GM23338 (cell line): Measurements from ENCODE around the gene CACNA2D3. TPM values are rescaled to one million over a fixed set of nuclear protein-coding genes. Genes with fewer than 3 reads are reported as not detected.

Source experiments
- ATAC-seq: fragments of 200-7000 bp; cut with Tn5 transposase; 3 replicates; pipeline ENCODE4 v1.9.1; 2020
- DNase-seq: peaks from one replicate; pipeline ENCODE4 v3.0.0-alpha.2; 2015; ENCODE audit warnings: low spot score
- H2AFZ ChIP-seq: fragments of 200-600 bp; sonication (generic); 2 replicates; pipeline ENCODE4 v1.8.0; 2016; ENCODE audit warnings: antibody characterized with exemption, mild to moderate bottlenecking, moderate library complexity
- H3F3A ChIP-seq: fragments of 200-600 bp; sonication (generic); replicated peaks from 2 replicates; pipeline ENCODE4 v1.8.0; 2017; ENCODE audit warnings: antibody characterized with exemption, mixed run types, low read depth
- H3K27ac ChIP-seq: fragments of 200-600 bp; sonication (generic); 2 replicates; pipeline ENCODE4 v1.6.1; 2016; ENCODE audit warnings: low read depth
- H3K27me3 ChIP-seq: fragments of 200-600 bp; sonication (generic); 2 replicates; pipeline ENCODE4 v1.8.0; 2016; ENCODE audit warnings: mild to moderate bottlenecking, mixed run types, moderate library complexity; ENCODE audit not compliant: insufficient read depth
- H3K36me3 ChIP-seq: fragments of 200-600 bp; sonication (generic); 2 replicates; pipeline ENCODE4 v1.8.0; 2016; ENCODE audit warnings: mild to moderate bottlenecking; ENCODE audit not compliant: insufficient read depth
- H3K4me1 ChIP-seq: fragments of 200-600 bp; sonication (generic); 2 replicates; pipeline ENCODE4 v1.8.0; 2016; ENCODE audit warnings: mild to moderate bottlenecking, moderate library complexity; ENCODE audit not compliant: insufficient read depth
- H3K4me2 ChIP-seq: fragments of 200-600 bp; sonication (generic); 2 replicates; pipeline ENCODE4 v1.7.1; 2017; ENCODE audit warnings: mixed run types
- H3K4me3 ChIP-seq: fragments of 200-600 bp; sonication (generic); 2 replicates; pipeline ENCODE4 v1.6.1; 2016; ENCODE audit warnings: mixed run types
- H3K79me2 ChIP-seq: fragments of 200-600 bp; sonication (generic); replicated peaks from 2 replicates; pipeline ENCODE4 v1.8.0; 2017; ENCODE audit warnings: mild to moderate bottlenecking; ENCODE audit not compliant: insufficient read depth
- H3K9me2 ChIP-seq: fragments of 200-600 bp; sonication (generic); 2 replicates; pipeline ENCODE4 v1.8.0; 2017; ENCODE audit not compliant: insufficient read depth
- H4K20me1 ChIP-seq: fragments of 200-600 bp; sonication (generic); replicated peaks from 2 replicates; pipeline ENCODE4 v1.8.0; 2017; ENCODE audit warnings: mild to moderate bottlenecking; ENCODE audit not compliant: insufficient read depth
- H3K27ac Mint-ChIP-seq: 2 replicates; pipeline ENCODE4 v1.8.0; 2020; ENCODE audit warnings: inconsistent platforms, mild to moderate bottlenecking, moderate library complexity, mixed read lengths
- H3K27me3 Mint-ChIP-seq: 3 replicates; pipeline ENCODE4 v1.8.0; 2022; ENCODE audit warnings: low read depth, mild to moderate bottlenecking, moderate library complexity, mixed read lengths, inconsistent platforms; ENCODE audit not compliant: insufficient read depth, poor library complexity
- H3K36me3 Mint-ChIP-seq: 3 replicates; pipeline ENCODE4 v1.8.0; 2021; ENCODE audit warnings: low read depth, mild to moderate bottlenecking, inconsistent platforms, moderate library complexity, mixed read lengths
- H3K4me1 Mint-ChIP-seq: 3 replicates; pipeline ENCODE4 v1.8.0; 2020; ENCODE audit warnings: mild to moderate bottlenecking, inconsistent platforms, mixed read lengths
- H3K4me3 Mint-ChIP-seq: 3 replicates; pipeline ENCODE4 v1.8.0; 2021; ENCODE audit warnings: moderate library complexity, mild to moderate bottlenecking, inconsistent platforms, mixed read lengths
- H3K9me3 Mint-ChIP-seq: 3 replicates; pipeline ENCODE4 v1.8.0; 2020; ENCODE audit warnings: moderate library complexity, mild to moderate bottlenecking, inconsistent platforms, mixed read lengths
- ETS1 ChIP-seq: IDR thresholded peaks from 2 replicates; pipeline ENCODE4 v1.6.1; 2016; ENCODE audit warnings: antibody characterized with exemption
- EZH2 ChIP-seq: fragments of 200-600 bp; sonication (generic); IDR thresholded peaks from one replicate; pipeline ENCODE4 v1.8.0; 2017; ENCODE audit warnings: antibody characterized with exemption, mild to moderate bottlenecking, low read depth; ENCODE audit not compliant: unreplicated experiment
- EZH2phosphoT487 ChIP-seq: fragments of 200-600 bp; sonication (generic); IDR thresholded peaks from one replicate; pipeline ENCODE4 v1.8.1; 2018; ENCODE audit warnings: antibody characterized with exemption; ENCODE audit not compliant: unreplicated experiment
- JUNB ChIP-seq: IDR thresholded peaks from one replicate; pipeline ENCODE4 v1.6.1; 2016; ENCODE audit warnings: antibody characterized with exemption; ENCODE audit not compliant: unreplicated experiment
- NANOG ChIP-seq: IDR thresholded peaks from 2 replicates; pipeline ENCODE4 v1.6.1; 2016; ENCODE audit warnings: antibody characterized with exemption, borderline replicate concordance
- POLR2AphosphoS5 ChIP-seq: IDR thresholded peaks from 2 replicates; pipeline ENCODE4 v1.6.1; 2016; ENCODE audit warnings: antibody characterized with exemption, low read depth
- STAT1 ChIP-seq: IDR thresholded peaks from one replicate; pipeline ENCODE4 v1.6.1; 2016; ENCODE audit warnings: antibody characterized with exemption; ENCODE audit not compliant: unreplicated experiment
- ZNF114 ChIP-seq: fragments of 250-450 bp; sonication (Bioruptor Pico); IDR thresholded peaks from 2 replicates; pipeline ENCODE4 v1.5.0; 2020; ENCODE audit warnings: mild to moderate bottlenecking, moderate library complexity
- ZNF331 ChIP-seq: fragments of 250-450 bp; sonication (Bioruptor Pico); IDR thresholded peaks from 2 replicates; pipeline ENCODE4 v1.5.0; 2020; ENCODE audit warnings: low read depth, mild to moderate bottlenecking, moderate library complexity
- polyA plus RNA-seq: library from polyadenylated mRNA; unstranded; fragments of >200 nt; fragmentation: Nextera tagmentation; extraction: Ambion mirVana; gene quantifications from 2 replicates; pipeline ENCODE4 v1.2.1, GENCODE V29; 2016
- total RNA-seq: library from RNA; depleted of rRNA; stranded (reverse); fragments of >200 nt; shearing (Covaris generic); gene quantifications from 2 replicates; pipeline ENCODE4 v1.2.3, GENCODE V29; 2014
- TF ChIP-seq, protein P1 (sequence below): IDR thresholded peaks from one replicate; pipeline ENCODE4 v1.6.1; 2018; ENCODE audit warnings: antibody characterized with exemption; ENCODE audit not compliant: unreplicated experiment
- TF ChIP-seq, protein P2 (sequence below), 2 experiments: fragments of 200-600 bp in 1 of 2; sonication (generic) in 1 of 2; conservative IDR thresholded peaks; 2 replicates each; pipeline versions ENCODE4 v1.5.1 to v1.6.1; 2016 to 2017; ENCODE audit warnings: antibody characterized with exemption in 2 of 2, low read depth in 2 of 2, mild to moderate bottlenecking in 2 of 2, moderate library complexity in 1 of 2

Gene CACNA2D3
- total and polyA plus RNA-seq, 2 experiments from 2014 or later, result 2.2 to 2.3 TPM

- DNase-seq (no peak), ATAC-seq (no peak)
- Histone ChIP-seq H3K4me2 (no peak overlapping the region), H3K27me3 (no peaks in the 10 kb centered on the region), H2AFZ (no peak overlapping the region), H3K36me3 (no peaks in the 10 kb centered on the region), H4K20me1 (0 out of 2 replicates have a peak, but pooled peaks cover 3% of the 10 kb centered on the region), H3F3A (no peaks in the 10 kb centered on the region), H3K79me2 (no peaks in the 10 kb centered on the region), H3K4me1 (0 out of 2 replicates have a peak, but pooled peaks cover 15% of the 10 kb centered on the region), H3K4me3 (no peak overlapping the region), H3K9me2 (peaks cover 10% of the 10 kb centered on the region), H3K27ac (no peak overlapping the region)
- TF ChIP-seq, protein P1, sequence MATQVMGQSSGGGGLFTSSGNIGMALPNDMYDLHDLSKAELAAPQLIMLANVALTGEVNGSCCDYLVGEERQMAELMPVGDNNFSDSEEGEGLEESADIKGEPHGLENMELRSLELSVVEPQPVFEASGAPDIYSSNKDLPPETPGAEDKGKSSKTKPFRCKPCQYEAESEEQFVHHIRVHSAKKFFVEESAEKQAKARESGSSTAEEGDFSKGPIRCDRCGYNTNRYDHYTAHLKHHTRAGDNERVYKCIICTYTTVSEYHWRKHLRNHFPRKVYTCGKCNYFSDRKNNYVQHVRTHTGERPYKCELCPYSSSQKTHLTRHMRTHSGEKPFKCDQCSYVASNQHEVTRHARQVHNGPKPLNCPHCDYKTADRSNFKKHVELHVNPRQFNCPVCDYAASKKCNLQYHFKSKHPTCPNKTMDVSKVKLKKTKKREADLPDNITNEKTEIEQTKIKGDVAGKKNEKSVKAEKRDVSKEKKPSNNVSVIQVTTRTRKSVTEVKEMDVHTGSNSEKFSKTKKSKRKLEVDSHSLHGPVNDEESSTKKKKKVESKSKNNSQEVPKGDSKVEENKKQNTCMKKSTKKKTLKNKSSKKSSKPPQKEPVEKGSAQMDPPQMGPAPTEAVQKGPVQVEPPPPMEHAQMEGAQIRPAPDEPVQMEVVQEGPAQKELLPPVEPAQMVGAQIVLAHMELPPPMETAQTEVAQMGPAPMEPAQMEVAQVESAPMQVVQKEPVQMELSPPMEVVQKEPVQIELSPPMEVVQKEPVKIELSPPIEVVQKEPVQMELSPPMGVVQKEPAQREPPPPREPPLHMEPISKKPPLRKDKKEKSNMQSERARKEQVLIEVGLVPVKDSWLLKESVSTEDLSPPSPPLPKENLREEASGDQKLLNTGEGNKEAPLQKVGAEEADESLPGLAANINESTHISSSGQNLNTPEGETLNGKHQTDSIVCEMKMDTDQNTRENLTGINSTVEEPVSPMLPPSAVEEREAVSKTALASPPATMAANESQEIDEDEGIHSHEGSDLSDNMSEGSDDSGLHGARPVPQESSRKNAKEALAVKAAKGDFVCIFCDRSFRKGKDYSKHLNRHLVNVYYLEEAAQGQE, result no peak
- TF ChIP-seq EZH2phosphoT487, result no peak
- TF ChIP-seq STAT1, result no peak
- TF ChIP-seq ETS1, result no peak
- TF ChIP-seq NANOG, result no peak
- no peak for TF ChIP-seq EZH2
- TF ChIP-seq, protein P2, sequence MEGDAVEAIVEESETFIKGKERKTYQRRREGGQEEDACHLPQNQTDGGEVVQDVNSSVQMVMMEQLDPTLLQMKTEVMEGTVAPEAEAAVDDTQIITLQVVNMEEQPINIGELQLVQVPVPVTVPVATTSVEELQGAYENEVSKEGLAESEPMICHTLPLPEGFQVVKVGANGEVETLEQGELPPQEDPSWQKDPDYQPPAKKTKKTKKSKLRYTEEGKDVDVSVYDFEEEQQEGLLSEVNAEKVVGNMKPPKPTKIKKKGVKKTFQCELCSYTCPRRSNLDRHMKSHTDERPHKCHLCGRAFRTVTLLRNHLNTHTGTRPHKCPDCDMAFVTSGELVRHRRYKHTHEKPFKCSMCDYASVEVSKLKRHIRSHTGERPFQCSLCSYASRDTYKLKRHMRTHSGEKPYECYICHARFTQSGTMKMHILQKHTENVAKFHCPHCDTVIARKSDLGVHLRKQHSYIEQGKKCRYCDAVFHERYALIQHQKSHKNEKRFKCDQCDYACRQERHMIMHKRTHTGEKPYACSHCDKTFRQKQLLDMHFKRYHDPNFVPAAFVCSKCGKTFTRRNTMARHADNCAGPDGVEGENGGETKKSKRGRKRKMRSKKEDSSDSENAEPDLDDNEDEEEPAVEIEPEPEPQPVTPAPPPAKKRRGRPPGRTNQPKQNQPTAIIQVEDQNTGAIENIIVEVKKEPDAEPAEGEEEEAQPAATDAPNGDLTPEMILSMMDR (conservative IDR thresholded peaks at IDR 0.05; ENCODE audit: low read depth in 2 of 2), result no peak
- TF ChIP-seq ZNF331 (CRISPR knock-in tag), result no peak
- no peak for TF ChIP-seq ZNF114
- no peak for TF ChIP-seq JUNB
- no peak for TF ChIP-seq POLR2AphosphoS5
- no peak overlapping the region for H3K27ac Mint-ChIP-seq
- no peak overlapping the region for H3K4me3 Mint-ChIP-seq
- H3K4me1 Mint-ChIP-seq, result peaks cover 11% of the 10 kb centered on the region
- H3K9me3 Mint-ChIP-seq, result no peaks in the 10 kb centered on the region
- no peaks in the 10 kb centered on the region for H3K36me3 Mint-ChIP-seq
- peaks cover 2% of the 10 kb centered on the region for H3K27me3 Mint-ChIP-seq
Observed at GRCh38 chr3:54171509-54171908, 49.2 kb downstream of the CACNA2D3 start.
